22Rv1 (cell line): ENCODE results near the gene VMAC.

Source experiments
- CTCF ChIP-seq: fragments of 450-650 bp; IDR thresholded peaks from 2 replicates; pipeline ENCODE4 v1.5.1; 2017; ENCODE audit warnings: mild to moderate bottlenecking
- ZFX ChIP-seq: fragments of 450-650 bp; IDR thresholded peaks from 2 replicates; pipeline ENCODE4 v1.6.1; 2017; ENCODE audit warnings: antibody characterized with exemption, borderline replicate concordance

DNA sequence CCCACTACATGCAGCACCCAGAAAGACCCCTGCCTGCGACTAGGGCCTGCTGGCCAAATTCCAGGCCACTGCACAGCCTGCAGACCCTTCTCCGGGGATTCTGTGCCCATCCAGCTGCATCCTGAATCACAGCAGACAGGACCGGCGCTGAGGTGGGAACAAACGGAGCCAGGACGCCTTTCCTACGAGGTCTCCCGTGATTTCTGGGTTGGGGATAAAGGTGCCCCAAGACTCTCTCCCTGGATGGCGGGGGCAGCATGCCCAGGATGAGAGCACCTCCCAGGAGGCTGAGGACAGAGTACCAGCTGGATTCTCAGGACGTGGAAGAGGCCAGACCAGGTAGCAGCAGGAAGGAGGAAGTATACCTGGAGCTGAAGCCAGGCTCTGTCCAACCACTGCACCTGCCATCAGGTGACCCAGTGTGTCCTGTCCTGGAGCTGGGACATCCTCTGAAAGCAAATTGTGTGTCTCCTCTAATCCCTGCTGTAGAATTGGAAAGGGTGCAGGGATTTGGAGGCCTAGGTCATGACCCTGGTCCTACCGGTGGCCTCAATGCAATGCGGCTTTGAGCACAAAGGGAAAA is 31.0 kb upstream of the VMAC start:
- TF ChIP-seq CTCF (no peak), ZFX (no peak)
